A673 (cell line): Measurements from ENCODE around the gene TMOD1. TPM values are rescaled to one million over a fixed set of nuclear protein-coding genes. Genes with fewer than 3 reads are reported as not detected.

ENCODE experiments used
- BruUV-seq: library from RNA; stranded (reverse); fragments of 400-500 nt; replicated peaks from 2 replicates; lab custom pipeline; 2021; lab: Mats Ljungman, UMichigan
- CTCF ChIA-PET: fragments of 300-600 bp; sonication (Branson Sonifier 250); formaldehyde crosslinking; loops from one replicate; lab custom pipeline; 2022; ENCODE audit warnings: antibody characterized with exemption; lab: Charles Lee
- POLR2A ChIA-PET: fragments of 300-600 bp; sonication (Branson Sonifier 250); formaldehyde crosslinking; loops from one replicate; lab custom pipeline; 2022; ENCODE audit warnings: antibody characterized with exemption; ENCODE audit not compliant: low non-redundant PET; lab: Charles Lee
- DNase-seq: peaks from one replicate; pipeline ENCODE4 v3.0.0-alpha.2; 2015; ENCODE audit warnings: low spot score
- H3K27ac ChIP-seq: fragments of 200-600 bp; sonication (generic); 2 replicates; pipeline ENCODE4 v1.5.1; 2016; ENCODE audit warnings: mixed run types, low read depth, mild to moderate bottlenecking, mixed read lengths, antibody characterized with exemption, low read length; ENCODE audit not compliant: poor library complexity, severe bottlenecking
- H3K27me3 ChIP-seq: fragments of 200-600 bp; sonication (generic); replicated peaks from 2 replicates; pipeline ENCODE4 v1.6.1; 2017; ENCODE audit warnings: mixed run types, low read depth, mild to moderate bottlenecking, mixed read lengths, antibody characterized with exemption, low read length; ENCODE audit not compliant: insufficient read depth, poor library complexity
- H3K36me3 ChIP-seq: fragments of 200-600 bp; sonication (generic); 2 replicates; pipeline ENCODE4 v1.6.1; 2016; ENCODE audit warnings: mixed run types, mild to moderate bottlenecking, mixed read lengths, antibody characterized with exemption, low read length; ENCODE audit not compliant: insufficient read depth, poor library complexity, severe bottlenecking
- H3K4me1 ChIP-seq: fragments of 200-600 bp; sonication (generic); 2 replicates; pipeline ENCODE4 v1.6.1; 2017; ENCODE audit warnings: mixed run types, mild to moderate bottlenecking, mixed read lengths, antibody characterized with exemption, low read length; ENCODE audit not compliant: insufficient read depth, poor library complexity, severe bottlenecking
- H3K4me3 ChIP-seq: fragments of 200-600 bp; sonication (generic); 2 replicates; pipeline ENCODE4 v1.5.1; 2016; ENCODE audit warnings: low read depth, mixed run types, mild to moderate bottlenecking, mixed read lengths, low read length; ENCODE audit not compliant: poor library complexity, severe bottlenecking
- H3K9me3 ChIP-seq: fragments of 200-600 bp; sonication (generic); 2 replicates; pipeline ENCODE4 v1.6.1; 2016; ENCODE audit warnings: mixed run types, low read depth, mild to moderate bottlenecking, mixed read lengths, antibody characterized with exemption, low read length; ENCODE audit not compliant: poor library complexity, severe bottlenecking
- EZH2 ChIP-seq: fragments of 200-600 bp; sonication (generic); IDR thresholded peaks from 2 replicates; pipeline ENCODE4 v1.6.1; 2017; ENCODE audit warnings: borderline replicate concordance, low read depth, mild to moderate bottlenecking, mixed read lengths, antibody characterized with exemption, low read length; ENCODE audit not compliant: poor library complexity, severe bottlenecking
- intact Hi-C: fragments of 100-400 bp; cut with micrococcal nuclease; formaldehyde crosslinking; loops from one replicate; pipeline ENCODE4 v1.10.0; 2022; ENCODE audit not compliant: unreplicated experiment
- total RNA-seq: library from RNA; stranded (reverse); gene quantifications from 2 replicates; pipeline ENCODE4 v1.2.3, GENCODE V29; 2021
- TF ChIP-seq, protein P1 (sequence below): fragments of 300-800, 200-600 bp; sonication (generic); conservative IDR thresholded peaks from 2 replicates; pipeline ENCODE4 v1.5.1; 2017; ENCODE audit warnings: low read depth, mild to moderate bottlenecking, antibody characterized with exemption, low read length, moderate library complexity, mixed read lengths

TMOD1 gene
- total RNA-seq, 1 experiment from 2014 or later, result 0.09 TPM

DNA sequence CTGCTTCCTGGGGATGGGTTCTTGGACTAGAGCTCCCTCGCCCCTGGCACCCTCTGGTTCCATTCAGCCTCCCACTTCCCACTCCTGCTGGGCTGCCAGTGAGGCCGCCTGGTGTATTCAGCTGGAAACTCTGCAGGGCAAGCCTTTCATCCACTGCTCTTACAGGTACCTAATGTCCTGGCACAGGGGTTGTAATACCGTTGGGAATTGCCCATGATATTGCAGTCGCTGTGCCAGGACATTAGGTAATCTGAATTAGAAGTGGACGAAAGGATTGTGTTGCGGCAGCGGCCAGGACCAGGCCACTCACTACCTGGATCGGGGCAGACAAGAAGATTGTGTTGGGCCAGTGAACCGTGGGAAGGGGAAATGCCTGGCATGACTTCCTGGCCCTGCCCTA, 13.1 kb downstream of the TMOD1 start:
- H3K4me1 ChIP-seq, result peaks cover 11% of the 10 kb centered on the region
- TF ChIP-seq, protein P1, sequence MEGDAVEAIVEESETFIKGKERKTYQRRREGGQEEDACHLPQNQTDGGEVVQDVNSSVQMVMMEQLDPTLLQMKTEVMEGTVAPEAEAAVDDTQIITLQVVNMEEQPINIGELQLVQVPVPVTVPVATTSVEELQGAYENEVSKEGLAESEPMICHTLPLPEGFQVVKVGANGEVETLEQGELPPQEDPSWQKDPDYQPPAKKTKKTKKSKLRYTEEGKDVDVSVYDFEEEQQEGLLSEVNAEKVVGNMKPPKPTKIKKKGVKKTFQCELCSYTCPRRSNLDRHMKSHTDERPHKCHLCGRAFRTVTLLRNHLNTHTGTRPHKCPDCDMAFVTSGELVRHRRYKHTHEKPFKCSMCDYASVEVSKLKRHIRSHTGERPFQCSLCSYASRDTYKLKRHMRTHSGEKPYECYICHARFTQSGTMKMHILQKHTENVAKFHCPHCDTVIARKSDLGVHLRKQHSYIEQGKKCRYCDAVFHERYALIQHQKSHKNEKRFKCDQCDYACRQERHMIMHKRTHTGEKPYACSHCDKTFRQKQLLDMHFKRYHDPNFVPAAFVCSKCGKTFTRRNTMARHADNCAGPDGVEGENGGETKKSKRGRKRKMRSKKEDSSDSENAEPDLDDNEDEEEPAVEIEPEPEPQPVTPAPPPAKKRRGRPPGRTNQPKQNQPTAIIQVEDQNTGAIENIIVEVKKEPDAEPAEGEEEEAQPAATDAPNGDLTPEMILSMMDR, result no peak
- TF ChIP-seq EZH2, result no peak
- H3K27me3 ChIP-seq, result no peaks in the 10 kb centered on the region
- no peak overlapping the region for H3K4me3 ChIP-seq
- intact Hi-C loops, result no loop called here
- no TSS peak for BruUV-seq
- H3K27ac ChIP-seq, result no peak overlapping the region
- no peaks in the 10 kb centered on the region for H3K9me3 ChIP-seq
- POLR2A ChIA-PET, result no interaction called here
- H3K36me3 ChIP-seq, result no peaks in the 10 kb centered on the region
- DNase-seq, result no peak
- CTCF ChIA-PET, result no interaction called here

GRCh38 chr9:97515662-97516061, 14.2 kb downstream of the TMOD1 start:
- TF ChIP-seq, protein P1, result no peak
- TF ChIP-seq EZH2, result no peak
- POLR2A ChIA-PET, result no interaction called here
- CTCF ChIA-PET, result no interaction called here
- H3K9me3 ChIP-seq, result no peaks in the 10 kb centered on the region
- intact Hi-C loops, result no loop called here
- no TSS peak for BruUV-seq
- no peaks in the 10 kb centered on the region for H3K27me3 ChIP-seq
- DNase-seq, result no peak
- H3K4me3 ChIP-seq, result no peak overlapping the region
- no peak overlapping the region for H3K27ac ChIP-seq
- no peaks in the 10 kb centered on the region for H3K36me3 ChIP-seq
- peaks cover 11% of the 10 kb centered on the region for H3K4me1 ChIP-seq

- Histone ChIP-seq H3K36me3 (no peaks in the 10 kb centered on the region), H3K27ac (no peak overlapping the region), H3K9me3 (no peaks in the 10 kb centered on the region), H3K4me1 (peaks cover 11% of the 10 kb centered on the region), H3K4me3 (no peak overlapping the region), H3K27me3 (no peaks in the 10 kb centered on the region)
- ChIA-PET CTCF (no interaction called here), POLR2A (no interaction called here)
- intact Hi-C loops, result no loop called here
- TF ChIP-seq, protein P1, result no peak
- TF ChIP-seq EZH2, result no peak
- BruUV-seq, result no TSS peak
- DNase-seq, result no peak
These were observed 14.6 kb downstream of the TMOD1 start for GRCh38 chr9:97516111-97516510.
